Activated CD4-positive, alpha-beta memory T cell treated with anti-CD3 and anti-CD28 coated beads, Interleukin-2, amount 10 ng/mL, durations not matched to agents 7 days and 5 days (primary cell): ENCODE data around the gene ZNF674. TPM values are rescaled to one million over a fixed set of nuclear protein-coding genes. Genes with fewer than 3 reads are reported as not detected.
A peak's percentile ranks its signal among the peaks of the same experiment; 100 is the strongest.

ENCODE experiments used
- CTCF ChIA-PET: fragments of 350-600 bp; sonication (Branson Sonifier 250); formaldehyde crosslinking; loops from one replicate; lab custom pipeline; 2021; ENCODE audit warnings: antibody characterized with exemption, inconsistent platforms; lab: Charles Lee
- POLR2A ChIA-PET: fragments of 350-600 bp; sonication (Branson Sonifier 250); formaldehyde crosslinking; loops from one replicate; lab custom pipeline; 2021; ENCODE audit warnings: antibody characterized with exemption; lab: Charles Lee
- DNase-seq: peaks from one replicate; pipeline ENCODE4 v3.0.0-alpha.2; 2020
- H3K27ac Mint-ChIP-seq: one replicate; pipeline ENCODE4 v1.8.0; 2021; ENCODE audit warnings: mild to moderate bottlenecking, mixed read lengths
- H3K27me3 Mint-ChIP-seq: one replicate; pipeline ENCODE4 v1.8.0; 2021; ENCODE audit warnings: mixed read lengths
- H3K36me3 Mint-ChIP-seq: one replicate; pipeline ENCODE4 v1.8.0; 2021; ENCODE audit warnings: low read depth, mixed read lengths
- H3K4me1 Mint-ChIP-seq: one replicate; pipeline ENCODE4 v1.8.0; 2021; ENCODE audit warnings: mixed read lengths
- H3K4me3 Mint-ChIP-seq: one replicate; pipeline ENCODE4 v1.8.0; 2021; ENCODE audit warnings: mild to moderate bottlenecking, mixed read lengths
- H3K9me3 Mint-ChIP-seq: one replicate; pipeline ENCODE4 v1.8.0; 2021; ENCODE audit warnings: mixed read lengths
- total RNA-seq, 2 experiments: library from RNA; stranded (reverse); gene quantifications; one replicate each; pipeline ENCODE4 v1.2.3, GENCODE V29; 2021

Gene ZNF674
- total RNA-seq, 2 experiments from 2014 or later: 5.7 to 7.4 TPM

- Mint-ChIP-seq H3K36me3 (peaks cover 31% of the 10 kb centered on the region), H3K27me3 (no peaks in the 10 kb centered on the region), H3K4me3 (peak overlapping the region; percentile 80), H3K9me3 (no peaks in the 10 kb centered on the region), H3K4me1 (peaks cover 57% of the 10 kb centered on the region), H3K27ac (peak overlapping the region; percentile 63)
- DNase-seq: no peak
- CTCF ChIA-PET: interaction anchor here (0.9 kb wide), 1 partner anchor 128 kb away, joined by 4 read pairs; no protein-coding TSS in a partner anchor
- POLR2A ChIA-PET: interaction anchor here (0.9 to 2.4 kb wide), 3 partner anchors 11 to 35 kb away, joined by 3 to 9 read pairs (median 9); no protein-coding TSS in a partner anchor
Observed at GRCh38 chrX:46576458-46576857, 31.2 kb upstream of the ZNF674 start.

GRCh38 chrX:46575991-46576392, 30.8 kb upstream of the ZNF674 start:
- CTCF ChIA-PET: interaction anchor here (0.9 kb wide), 1 partner anchor 129 kb away, joined by 4 read pairs; no protein-coding TSS in a partner anchor
- DNase-seq: no peak
- Mint-ChIP-seq H3K9me3 (no peaks in the 10 kb centered on the region), H3K36me3 (peaks cover 31% of the 10 kb centered on the region), H3K4me1 (peaks cover 60% of the 10 kb centered on the region), H3K27ac (peak overlapping the region; percentile 63), H3K4me3 (peak overlapping the region; percentile 80), H3K27me3 (no peaks in the 10 kb centered on the region)
- POLR2A ChIA-PET: interaction anchor here (0.6 to 2.4 kb wide), 4 partner anchors 11 to 36 kb away, joined by 3 to 9 read pairs (median 6); no protein-coding TSS in a partner anchor

- Mint-ChIP-seq H3K4me1 (peaks cover 60% of the 10 kb centered on the region), H3K27ac (peak overlapping the region; percentile 63), H3K36me3 (peaks cover 29% of the 10 kb centered on the region), H3K4me3 (peak overlapping the region; percentile 80), H3K9me3 (no peaks in the 10 kb centered on the region), H3K27me3 (no peaks in the 10 kb centered on the region)
- ChIA-PET POLR2A (interaction anchor here (0.6 to 1.8 kb wide), 4 partner anchors 11 to 36 kb away, joined by 3 to 12 read pairs (median 6); no protein-coding TSS in a partner anchor), CTCF (interaction anchor here (1.4 kb wide), 1 partner anchor 67 kb away, joined by 3 read pairs; no protein-coding TSS in a partner anchor)
- no peak for DNase-seq
Observed at GRCh38 chrX:46575586-46575985, 30.4 kb upstream of the ZNF674 start.

GRCh38 chrX:46574774-46575381, 29.7 kb upstream of the ZNF674 start:
- peak; percentile 52 for DNase-seq
- Mint-ChIP-seq H3K27ac (peak overlapping the region; percentile 88), H3K27me3 (no peaks in the 10 kb centered on the region), H3K9me3 (no peaks in the 10 kb centered on the region), H3K36me3 (peaks cover 24% of the 10 kb centered on the region), H3K4me1 (peaks cover 56% of the 10 kb centered on the region), H3K4me3 (peak overlapping the region; percentile 80)
- POLR2A ChIA-PET: interaction anchor here (1.0 to 1.8 kb wide), 6 partner anchors 12 to 53 kb away, joined by 3 to 12 read pairs (median 3); no protein-coding TSS in a partner anchor
- CTCF ChIA-PET: interaction anchor here (1.4 kb wide), 1 partner anchor 67 kb away, joined by 3 read pairs; no protein-coding TSS in a partner anchor

- no peaks in the 10 kb centered on the region for H3K27me3 Mint-ChIP-seq
- no peaks in the 10 kb centered on the region for H3K9me3 Mint-ChIP-seq
- H3K4me3 Mint-ChIP-seq: peak overlapping the region; percentile 80
- ChIA-PET POLR2A (interaction anchor here (1.0 to 1.8 kb wide), 6 partner anchors 13 to 53 kb away, joined by 3 to 12 read pairs (median 3); no protein-coding TSS in a partner anchor), CTCF (interaction anchor here (1.4 kb wide), 1 partner anchor 68 kb away, joined by 3 read pairs; no protein-coding TSS in a partner anchor)
- H3K4me1 Mint-ChIP-seq: peaks cover 50% of the 10 kb centered on the region
- peaks cover 18% of the 10 kb centered on the region for H3K36me3 Mint-ChIP-seq
- peak overlapping the region; percentile 88 for H3K27ac Mint-ChIP-seq
- DNase-seq: peak; percentile 79
Observed at GRCh38 chrX:46573892-46574773, 28.9 kb upstream of the ZNF674 start.

GRCh38 chrX:46573331-46573891, 28.2 kb upstream of the ZNF674 start, which contains the start of gene CHST7:
CHST7 (plus strand) TSS chrX:46573765; CDS start chrX:46573932, 167 bp downstream.
- DNase-seq: peak; percentile 72
- POLR2A ChIA-PET: interaction anchor here (0.8 to 2.0 kb wide), 8 partner anchors 11 to 263 kb away, joined by 3 to 15 read pairs (median 6); partner anchors contain the start of gene RP2
- Mint-ChIP-seq H3K27me3 (no peaks in the 10 kb centered on the region), H3K4me1 (peaks cover 46% of the 10 kb centered on the region), H3K9me3 (no peaks in the 10 kb centered on the region), H3K36me3 (peaks cover 15% of the 10 kb centered on the region), H3K4me3 (peak within 1 kb of the TSS; percentile 80), H3K27ac (peak within 1 kb of the TSS; percentile 88)
- CTCF ChIA-PET: interaction anchor here (0.9 to 1.3 kb wide), 5 partner anchors 14 to 69 kb away, joined by 4 to 6 read pairs (median 4); no protein-coding TSS in a partner anchor

GRCh38 chrX:46572340-46572936, 27.2 kb upstream of the ZNF674 start:
- Mint-ChIP-seq H3K27ac (peak overlapping the region; percentile 88), H3K4me1 (peaks cover 38% of the 10 kb centered on the region), H3K36me3 (peaks cover 11% of the 10 kb centered on the region), H3K27me3 (no peaks in the 10 kb centered on the region), H3K4me3 (peak overlapping the region; percentile 80), H3K9me3 (no peaks in the 10 kb centered on the region)
- POLR2A ChIA-PET: interaction anchor here (0.7 to 2.0 kb wide), 8 partner anchors 10 to 264 kb away, joined by 3 to 15 read pairs (median 4); partner anchors contain the start of gene RP2
- peak; percentile 21 for DNase-seq
- CTCF ChIA-PET: interaction anchor here (0.9 to 1.3 kb wide), 7 partner anchors 10 to 70 kb away, joined by 3 to 6 read pairs (median 4); no protein-coding TSS in a partner anchor

GRCh38 chrX:46571423-46572339, 26.5 kb upstream of the ZNF674 start:
- Mint-ChIP-seq H3K36me3 (peaks cover 6% of the 10 kb centered on the region), H3K4me1 (peaks cover 30% of the 10 kb centered on the region), H3K27ac (peak overlapping the region; percentile 88), H3K9me3 (no peaks in the 10 kb centered on the region), H3K27me3 (no peaks in the 10 kb centered on the region), H3K4me3 (peak overlapping the region; percentile 80)
- ChIA-PET CTCF (interaction anchor here (1.0 to 1.3 kb wide), 6 partner anchors 9 to 70 kb away, joined by 3 to 6 read pairs (median 4); no protein-coding TSS in a partner anchor), POLR2A (interaction anchor here (0.8 to 2.0 kb wide), 5 partner anchors 9 to 66 kb away, joined by 3 to 15 read pairs (median 4); no protein-coding TSS in a partner anchor)
- DNase-seq: no peak

GRCh38 chrX:46569621-46570020, 24.4 kb upstream of the ZNF674 start:
- H3K36me3 Mint-ChIP-seq: no peaks in the 10 kb centered on the region
- H3K27ac Mint-ChIP-seq: no peak overlapping the region
- CTCF ChIA-PET: no interaction called here
- no peak for DNase-seq
- no peaks in the 10 kb centered on the region for H3K9me3 Mint-ChIP-seq
- no peaks in the 10 kb centered on the region for H3K27me3 Mint-ChIP-seq
- H3K4me3 Mint-ChIP-seq: no peak overlapping the region
- H3K4me1 Mint-ChIP-seq: peaks cover 21% of the 10 kb centered on the region
- POLR2A ChIA-PET: no interaction called here

GRCh38 chrX:46567388-46567787, 22.2 kb upstream of the ZNF674 start:
- H3K4me1 Mint-ChIP-seq: peaks cover 16% of the 10 kb centered on the region

More at GRCh38 chrX:46567388-46567787, 22.2 kb upstream of the ZNF674 start:
- Mint-ChIP-seq H3K9me3 (no peaks in the 10 kb centered on the region), H3K27me3 (no peaks in the 10 kb centered on the region), H3K27ac (no peak overlapping the region), H3K36me3 (no peaks in the 10 kb centered on the region), H3K4me3 (no peak overlapping the region)
- ChIA-PET CTCF (no interaction called here), POLR2A (no interaction called here)
- DNase-seq: no peak
